Central memory CD4-positive, alpha-beta T cell (primary cell): ENCODE results near the gene RMDN2.
"Not testable (repeated sequence)": the region's sequence is repeated elsewhere in the genome, so short reads cannot be mapped to it uniquely, and the experiment has no call there.

ENCODE experiments used
- DNase-seq: peaks from one replicate; pipeline ENCODE4 v3.0.0; 2022

Gene RMDN2

DNA sequence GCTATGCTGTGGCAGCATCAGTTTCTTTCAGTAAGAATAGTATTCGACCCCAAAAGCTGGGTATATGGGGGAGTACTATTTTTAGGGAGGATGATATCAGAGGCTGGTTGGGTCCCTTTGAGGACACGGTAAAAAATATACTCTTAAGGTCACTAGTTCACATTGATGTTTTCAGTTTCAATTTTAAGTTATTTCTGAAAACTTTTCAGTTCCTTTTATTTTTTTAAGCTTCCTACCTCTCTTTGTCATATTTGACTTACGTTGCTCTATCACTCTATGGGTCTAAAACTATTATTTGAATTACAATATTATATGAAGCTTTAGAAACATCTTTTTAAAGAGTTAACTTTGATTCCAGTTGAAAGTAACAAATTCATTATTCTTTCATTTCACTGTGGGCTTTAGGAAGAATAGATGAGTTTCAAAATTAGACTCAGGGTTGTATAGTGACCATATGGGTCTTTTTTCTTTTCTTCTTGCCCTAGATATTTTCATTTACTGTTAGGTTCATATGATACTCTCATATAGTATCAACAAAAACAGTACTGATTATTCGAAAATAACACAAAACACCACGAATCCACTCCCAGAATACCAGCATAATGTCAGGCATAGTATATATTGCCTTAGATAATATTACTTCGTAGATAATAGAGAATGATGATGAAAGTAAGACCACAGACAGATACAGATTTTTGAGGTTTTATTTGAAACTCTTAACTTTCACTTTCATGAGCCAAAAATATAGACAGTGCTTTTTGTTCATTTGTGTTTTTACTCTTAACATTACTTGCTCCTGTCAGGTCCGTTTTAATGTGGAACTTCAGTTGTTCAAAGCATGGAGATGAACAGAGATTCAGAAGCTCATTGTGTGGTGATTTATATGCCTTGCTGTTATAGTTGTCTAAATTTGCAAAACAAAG is 9.8 kb downstream of the RMDN2 start:
- no peak for DNase-seq

GRCh38 chr2:37937568-37937967 is 12.5 kb downstream of the RMDN2 start:
- DNase-seq: not testable (repeated sequence)

DNA sequence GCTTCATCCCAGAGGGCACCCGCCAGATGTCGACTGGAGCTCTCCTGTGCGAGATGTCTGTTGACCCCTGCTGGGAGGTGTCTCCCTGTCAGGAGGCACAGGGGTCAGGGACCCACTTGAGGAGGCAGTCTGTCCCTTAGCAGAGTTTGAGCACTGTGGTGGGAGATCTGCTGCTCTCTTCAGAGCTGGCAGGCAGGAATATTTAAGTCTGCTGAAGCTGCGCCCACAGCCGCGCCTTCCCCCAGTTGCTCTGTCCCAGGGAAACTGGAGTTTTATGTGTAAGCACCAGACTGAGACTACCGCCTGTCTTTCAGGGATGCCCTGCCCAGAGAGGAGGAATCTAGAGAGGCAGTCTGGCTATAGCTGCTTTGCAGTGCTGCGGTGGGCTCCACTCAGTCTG is 16.2 kb downstream of the RMDN2 start:
- DNase-seq: not testable (repeated sequence)

- DNase-seq: no peak
Measured at GRCh38 chr2:37944268-37944667, 19.2 kb downstream of the RMDN2 start.

DNA sequence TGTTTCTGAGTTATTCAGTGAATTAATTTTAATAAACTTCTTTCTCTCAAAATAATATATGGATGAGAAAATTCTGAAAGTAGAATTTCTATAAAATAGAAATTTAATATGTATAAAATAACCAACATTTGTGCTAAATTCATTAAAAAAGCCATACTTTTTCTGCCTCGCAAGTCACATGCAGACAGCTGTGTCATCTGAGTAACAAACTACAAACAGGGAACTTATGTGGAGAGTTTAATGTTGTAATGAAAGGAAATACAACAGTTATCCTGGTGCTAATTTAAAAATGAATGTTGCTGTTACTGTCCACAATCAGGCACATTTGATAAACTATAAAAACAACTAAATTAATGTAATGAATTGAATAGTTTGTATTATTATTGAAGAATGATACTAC is 22.2 kb downstream of the RMDN2 start:
- DNase-seq: no peak

DNA sequence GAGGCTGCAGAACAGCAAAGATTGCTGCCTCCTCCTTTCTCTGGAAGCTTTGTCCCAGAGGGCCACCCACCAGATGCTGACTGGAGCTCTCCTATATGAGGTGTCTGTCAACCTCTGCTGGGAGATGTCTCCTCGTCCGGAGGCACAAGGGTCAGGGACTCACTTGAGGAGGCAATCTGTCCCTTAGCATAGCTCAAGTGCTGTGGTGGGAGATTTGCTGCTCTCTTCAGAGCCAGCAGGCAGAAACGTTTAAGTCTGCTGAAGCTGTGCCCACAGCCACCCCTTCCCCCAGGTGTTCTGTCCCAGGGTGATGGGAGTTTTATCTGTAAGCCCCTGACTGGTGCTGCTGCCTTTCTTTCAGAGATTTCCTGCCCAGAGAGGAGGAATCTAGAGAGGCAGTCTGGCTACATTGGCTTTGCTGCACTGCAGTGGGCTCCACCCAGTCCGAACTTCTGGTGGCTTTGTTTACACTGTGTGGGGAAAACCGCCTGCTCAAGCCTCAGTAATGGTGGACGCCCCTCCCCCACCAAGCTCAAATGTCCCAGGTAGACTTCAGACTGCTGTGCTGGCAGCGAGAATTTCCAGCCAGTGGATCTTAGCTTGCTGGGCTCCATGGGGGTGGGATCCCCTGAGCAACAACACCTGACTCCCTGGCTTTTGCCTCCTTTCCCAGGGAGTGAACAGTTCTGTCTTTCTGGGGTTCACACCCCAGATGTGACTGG is 37.1 kb downstream of the RMDN2 start:
- DNase-seq: not testable (repeated sequence)

GRCh38 chr2:37962740-37963121 is 37.6 kb downstream of the RMDN2 start:
- not testable (repeated sequence) for DNase-seq

GRCh38 chr2:37963901-37964300 is 38.8 kb downstream of the RMDN2 start:
- not testable (repeated sequence) for DNase-seq

DNA sequence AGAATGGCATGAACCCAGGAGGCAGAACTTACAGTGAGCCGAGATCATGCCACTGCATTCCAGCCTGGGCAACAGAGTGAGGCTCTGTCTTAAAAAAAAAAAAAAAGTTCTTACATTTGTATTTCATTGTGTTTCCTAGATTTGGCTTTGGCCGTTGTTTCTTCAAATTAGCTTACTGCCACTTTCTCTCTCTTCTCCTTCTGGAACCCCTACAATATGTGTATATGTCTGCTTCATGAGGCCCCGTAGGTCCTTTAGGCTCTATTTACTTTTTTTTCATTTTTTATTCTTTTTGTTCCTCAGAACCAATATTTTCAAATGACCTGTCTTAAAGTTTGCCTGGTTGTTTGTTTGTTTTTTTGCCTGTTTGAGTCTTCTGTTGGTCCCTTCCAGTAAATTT is 41.2 kb downstream of the RMDN2 start:
- no peak for DNase-seq

GRCh38 chr2:37969731-37970130 is 44.6 kb downstream of the RMDN2 start:
- no peak for DNase-seq

DNA sequence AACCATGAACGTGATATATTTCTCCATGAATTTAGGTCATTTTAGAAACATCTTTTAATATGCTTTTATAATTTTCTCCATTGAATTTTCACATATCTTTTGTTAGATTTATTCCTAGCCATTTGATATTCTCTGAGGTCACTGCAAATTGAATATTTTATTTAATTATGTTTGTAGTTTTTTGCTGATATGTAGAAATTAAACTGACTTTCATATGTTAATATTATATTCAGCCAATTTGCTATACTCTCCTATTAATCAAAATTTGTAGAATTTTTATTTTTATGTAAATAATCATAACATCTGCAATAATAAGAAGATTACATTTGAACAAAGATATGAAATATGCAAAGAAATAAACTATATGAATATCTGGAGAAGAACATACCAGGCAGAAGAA is 46.9 kb downstream of the RMDN2 start:
- no peak for DNase-seq

DNA sequence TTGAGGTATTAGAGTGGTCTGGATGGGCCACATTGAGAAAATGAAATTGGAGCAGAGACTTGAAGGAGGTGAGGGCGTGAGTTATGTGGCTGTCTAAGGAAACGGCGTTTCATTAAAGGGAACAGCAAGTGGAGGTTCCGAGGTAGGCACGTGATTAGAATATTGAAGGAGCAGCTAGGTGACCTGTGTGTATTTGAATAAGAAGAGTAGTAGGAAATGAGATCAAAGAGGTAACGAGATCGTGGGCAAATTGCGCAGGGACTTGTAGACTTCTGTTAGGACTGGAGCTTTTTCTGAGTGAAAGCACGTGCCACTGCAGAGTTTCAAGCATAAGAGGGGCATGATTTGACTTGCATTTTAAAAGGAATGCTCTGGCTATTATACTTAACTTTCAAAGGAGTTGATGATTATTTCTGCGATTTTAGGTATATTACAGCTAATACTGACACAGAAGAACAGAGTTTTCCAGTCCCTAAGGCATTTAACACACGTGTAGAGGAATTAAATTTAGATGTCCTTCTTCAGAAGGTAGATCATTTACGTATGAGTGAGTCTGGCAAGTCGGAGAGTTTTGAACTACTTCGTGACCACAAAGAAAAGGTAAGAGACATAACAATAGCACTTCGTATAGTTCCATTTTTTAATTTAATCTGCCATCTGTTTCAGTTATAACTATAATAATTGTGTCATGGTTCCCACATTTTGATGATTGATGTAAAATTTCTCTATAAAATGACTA is 48.7 kb downstream of the RMDN2 start:
- no peak for DNase-seq

- DNase-seq: no peak
Measured at GRCh38 chr2:37975808-37976207, 50.7 kb downstream of the RMDN2 start.

- no peak for DNase-seq
Measured at GRCh38 chr2:37976411-37976810, 51.3 kb downstream of the RMDN2 start.

GRCh38 chr2:37982147-37982582 is 57.1 kb downstream of the RMDN2 start:
- DNase-seq: peak; percentile 18

DNA sequence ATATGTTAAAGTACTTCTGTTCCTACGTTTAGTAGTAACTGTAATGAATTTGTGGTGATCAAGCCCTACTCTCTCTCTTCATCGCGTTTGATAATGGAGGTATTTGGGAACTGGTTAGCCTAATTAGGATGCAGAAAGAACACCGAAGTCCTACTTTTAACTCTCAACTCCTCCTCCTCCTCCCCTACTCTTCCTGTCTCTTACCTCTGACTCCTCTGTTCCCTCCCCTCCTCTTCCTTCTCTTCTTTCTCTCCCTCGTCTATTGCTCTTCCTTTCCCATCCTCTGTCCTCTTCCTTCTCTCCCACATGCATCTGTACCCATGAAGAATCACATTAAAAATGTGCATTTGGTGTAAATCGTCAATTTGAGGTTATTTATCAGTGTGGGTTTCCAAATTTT is 57.8 kb downstream of the RMDN2 start:
- no peak for DNase-seq

GRCh38 chr2:37983719-37984118 is 58.6 kb downstream of the RMDN2 start:
- DNase-seq: no peak

GRCh38 chr2:37984176-37984575 is 59.1 kb downstream of the RMDN2 start:
- no peak for DNase-seq

DNA sequence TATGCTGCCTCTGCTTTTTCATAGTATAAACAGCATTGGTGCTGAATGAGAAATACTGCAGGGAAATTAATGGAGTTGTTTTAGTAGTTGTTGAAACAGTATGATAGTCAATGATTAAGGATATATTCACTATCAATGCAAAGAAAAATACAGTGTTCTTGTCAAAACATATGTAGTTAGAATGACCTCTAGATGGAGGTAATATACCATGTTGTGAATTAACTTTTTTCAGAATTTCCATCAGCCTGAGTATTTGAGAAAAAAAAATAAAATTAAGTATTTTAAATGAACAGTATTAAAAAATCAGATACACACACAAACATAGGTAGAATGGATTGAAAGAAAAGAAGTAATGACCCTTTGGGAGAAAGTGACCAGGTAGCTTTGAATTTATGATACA is 59.5 kb downstream of the RMDN2 start:
- DNase-seq: no peak

GRCh38 chr2:37985333-37985732 is 60.2 kb downstream of the RMDN2 start:
- DNase-seq: no peak

DNA sequence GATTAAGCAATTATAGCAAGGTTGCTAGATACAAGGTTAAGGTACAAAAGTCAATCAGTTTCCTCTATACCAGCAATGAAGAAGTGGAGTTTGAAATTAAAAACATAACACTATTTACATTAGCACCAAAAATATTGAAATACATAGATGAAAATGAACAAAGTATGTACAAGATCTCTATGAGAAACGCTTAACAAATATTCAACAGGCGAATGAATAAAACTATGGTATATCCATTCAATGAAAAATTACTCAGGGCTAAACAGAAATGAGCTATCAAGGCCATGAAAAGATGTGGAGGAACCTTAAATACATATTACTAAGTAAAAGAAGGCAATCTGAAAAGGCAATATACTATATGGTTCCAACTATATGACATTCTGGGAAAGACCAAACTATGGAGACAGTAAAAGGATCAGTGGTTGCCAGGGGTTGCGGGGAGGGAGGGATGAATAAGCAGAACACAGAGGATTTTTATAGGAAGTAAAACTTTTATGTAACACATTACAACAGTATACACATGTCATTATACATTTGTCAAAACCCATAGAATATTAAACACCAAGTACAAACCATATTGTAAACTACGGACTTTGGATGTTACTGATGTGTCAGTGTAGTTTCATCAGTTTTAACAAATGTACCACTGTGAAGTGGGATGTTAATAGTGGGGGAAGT is 62.1 kb downstream of the RMDN2 start:
- DNase-seq: no peak

DNA sequence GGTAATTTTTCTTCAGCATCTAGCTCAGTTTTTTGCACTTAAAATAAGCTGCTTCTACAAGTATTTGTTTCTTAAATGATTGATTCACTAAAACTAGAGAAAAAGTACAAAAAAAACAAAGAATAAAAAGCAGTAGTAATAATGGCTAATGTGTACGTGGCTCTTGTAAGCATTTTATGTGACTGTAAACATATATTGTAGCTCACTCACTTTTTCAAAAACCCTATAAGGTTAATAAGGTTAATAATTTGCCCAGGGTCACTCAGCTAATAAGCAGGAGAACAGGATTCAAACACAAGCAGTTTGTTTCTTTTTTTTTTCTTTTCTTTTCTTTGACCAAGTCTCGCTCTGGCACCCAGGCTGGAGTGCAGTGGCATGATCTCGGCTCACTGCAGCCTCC is 67.5 kb downstream of the RMDN2 start:
- DNase-seq: no peak

DNA sequence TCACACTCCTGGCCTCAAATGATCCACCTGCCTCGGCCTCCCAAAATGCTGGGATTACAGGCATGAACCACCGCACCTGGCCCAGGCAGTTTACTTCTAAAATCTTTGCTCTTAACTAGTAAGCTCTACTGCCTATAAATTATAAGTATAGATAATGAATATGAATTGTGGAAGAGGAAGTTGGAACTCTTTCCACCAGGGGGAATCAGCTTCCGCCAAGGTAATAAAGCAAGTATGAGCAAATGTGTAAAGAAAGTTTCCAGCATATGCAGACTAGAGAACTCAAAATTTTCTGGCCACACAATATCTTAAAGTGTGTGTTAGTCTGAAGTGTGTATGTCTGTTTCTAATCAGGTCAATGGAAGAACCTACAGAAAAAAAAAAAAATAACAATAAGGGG is 68.1 kb downstream of the RMDN2 start:
- no peak for DNase-seq
